ENCODE data around the gene SAMD8.
A peak's percentile ranks its signal among the peaks of the same experiment; 100 is the strongest.
"Not testable (repeated sequence)": the region's sequence is repeated elsewhere in the genome, so short reads cannot be mapped to it uniquely, and the experiment has no call there.

Gene SAMD8

DNA sequence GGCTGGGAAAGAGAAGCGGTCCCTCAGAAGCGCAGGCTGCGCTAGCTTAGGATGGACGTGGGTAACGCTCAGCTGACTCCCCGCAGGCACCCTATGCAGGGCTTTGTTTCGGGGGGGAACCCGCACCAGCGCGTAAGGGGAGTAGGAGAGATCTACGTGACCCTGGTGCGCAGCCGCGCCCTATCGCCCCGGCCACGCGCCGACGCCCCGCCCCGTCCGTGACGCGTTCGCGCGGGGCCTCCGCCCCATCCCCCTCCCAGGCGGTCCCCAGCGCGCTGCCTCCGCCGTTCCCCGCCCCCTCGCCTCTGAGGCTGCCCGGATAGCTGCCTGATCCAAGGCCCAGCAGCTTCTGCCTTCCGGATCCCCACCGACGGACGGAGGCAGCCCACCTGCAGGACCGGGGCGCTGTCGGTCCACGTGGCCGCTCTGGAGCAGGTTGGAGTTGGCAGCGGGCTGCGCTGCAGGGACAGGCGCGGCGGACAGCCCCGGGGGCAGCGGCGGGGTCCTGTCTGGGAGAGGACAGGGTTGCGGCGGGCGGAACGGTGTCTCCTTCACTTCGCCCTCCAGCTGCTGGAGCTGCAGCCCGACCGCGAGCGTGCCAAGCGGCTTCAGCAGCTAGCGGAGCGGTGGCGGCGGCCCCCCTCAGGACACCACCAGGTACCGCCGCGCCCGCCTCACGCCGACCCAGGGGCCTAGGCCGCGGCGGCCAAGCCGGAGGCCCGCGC is 99.0 kb downstream of the SAMD8 start, which contains the start of gene VDAC2:
Gene VDAC2 (plus strand): TSS at position 515 of the 725 bp plus-strand sequence. CDS start 363 bp downstream, outside the sequence.
- peak; percentile 88 for DNase-seq (ENCODE audit: insufficient read length, low spot score)
- FAIRE-seq: peak; percentile 97

DNA sequence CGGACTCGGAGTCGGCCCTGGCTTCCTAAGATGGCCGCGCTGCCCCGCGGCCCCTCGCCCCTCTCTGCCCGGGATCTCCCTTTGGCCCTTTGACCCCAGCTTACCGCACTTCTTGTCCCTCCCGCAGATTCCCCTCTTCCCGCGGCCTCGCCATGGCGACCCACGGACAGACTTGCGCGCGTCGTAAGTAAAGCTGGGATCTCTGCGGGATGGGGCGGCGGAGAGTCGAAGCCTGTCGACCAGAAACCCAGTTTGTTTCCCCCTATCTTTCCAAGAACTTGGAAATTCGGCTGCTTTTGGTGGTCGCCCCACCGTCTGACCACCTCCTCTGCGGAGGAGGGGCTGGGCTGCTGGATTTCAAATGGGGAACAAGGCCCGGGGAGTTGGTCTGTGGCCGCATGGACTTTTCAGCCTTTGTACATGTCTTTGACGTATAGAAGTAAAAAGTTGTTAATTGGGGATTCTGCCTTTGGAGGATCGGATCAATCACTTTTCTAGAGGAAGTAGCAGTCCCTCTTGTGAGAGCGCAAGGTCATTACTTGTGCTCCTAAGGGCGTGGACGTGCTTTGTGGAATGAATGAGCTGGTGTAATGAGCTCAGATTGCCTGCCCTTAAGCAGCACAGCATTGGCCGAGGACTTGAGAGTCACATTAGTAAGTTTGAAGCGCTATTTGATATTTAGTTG is 99.7 kb downstream of the SAMD8 start:
- no peak for FAIRE-seq
- DNase-seq (ENCODE audit: insufficient read length, low spot score): no peak

DNA sequence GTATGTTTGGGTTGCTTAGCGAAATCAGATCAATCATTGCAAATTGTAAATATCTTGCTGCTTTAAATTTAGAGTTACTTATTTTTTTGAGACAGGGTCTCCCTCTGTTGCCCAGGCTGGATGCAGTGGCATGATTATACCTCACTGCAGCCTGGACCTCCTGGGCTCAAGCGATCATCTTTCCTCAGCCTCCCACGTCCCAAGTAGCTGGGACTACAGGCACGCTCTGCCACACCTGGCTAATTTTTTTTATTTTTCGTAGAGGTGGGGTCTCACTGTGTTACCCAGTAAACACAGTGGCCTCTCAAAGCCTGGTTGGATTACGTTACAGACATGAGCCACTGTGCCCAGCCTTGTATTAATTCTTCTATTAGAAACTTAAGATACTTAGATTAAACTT is 100.9 kb downstream of the SAMD8 start:
- FAIRE-seq (no peak), DNase-seq (ENCODE audit: insufficient read length, low spot score) (no peak)

DNA sequence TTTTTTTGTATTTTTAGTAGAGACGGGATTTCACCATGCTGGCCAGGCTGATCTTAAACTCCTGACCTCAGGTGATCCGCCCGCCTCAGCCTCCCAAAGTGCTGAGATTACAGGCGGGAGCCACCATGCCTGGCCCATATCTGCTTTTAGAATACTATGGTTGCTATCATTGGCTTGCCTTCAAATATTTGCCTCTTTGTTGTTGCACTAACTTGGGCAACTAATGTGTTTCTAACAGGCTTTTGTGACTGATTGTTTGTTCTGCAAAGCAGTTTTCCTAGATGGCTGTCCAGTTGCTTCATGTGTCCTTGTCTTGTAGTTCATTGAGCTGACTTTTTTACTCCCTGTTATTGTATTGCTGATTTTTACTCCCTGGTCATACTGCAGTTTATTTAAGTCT is 108.8 kb downstream of the SAMD8 start:
- DNase-seq (ENCODE audit: insufficient read length, low spot score): no peak
- no peak for FAIRE-seq

DNA sequence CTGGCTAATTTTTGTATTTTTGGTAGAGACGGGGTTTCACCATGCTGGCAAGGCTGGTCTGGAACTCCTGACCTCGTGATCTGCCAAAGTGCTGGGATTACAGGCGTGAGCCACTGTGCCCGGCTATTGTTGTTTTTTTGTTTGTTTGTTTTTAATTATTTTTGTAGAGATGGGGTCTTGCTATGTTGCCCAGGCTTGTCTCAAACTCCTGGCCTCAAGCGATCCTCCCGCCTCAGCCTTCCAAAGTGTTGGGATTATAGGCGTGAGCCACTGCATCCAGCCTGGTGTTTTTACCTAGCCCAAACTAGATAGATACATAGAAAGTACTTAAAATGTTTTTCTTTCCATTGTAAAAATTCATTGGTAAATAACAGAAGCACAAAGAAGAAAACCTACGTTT is 110.0 kb downstream of the SAMD8 start:
- FAIRE-seq; DNase-seq (ENCODE audit: insufficient read length, low spot score): not testable (repeated sequence)

DNA sequence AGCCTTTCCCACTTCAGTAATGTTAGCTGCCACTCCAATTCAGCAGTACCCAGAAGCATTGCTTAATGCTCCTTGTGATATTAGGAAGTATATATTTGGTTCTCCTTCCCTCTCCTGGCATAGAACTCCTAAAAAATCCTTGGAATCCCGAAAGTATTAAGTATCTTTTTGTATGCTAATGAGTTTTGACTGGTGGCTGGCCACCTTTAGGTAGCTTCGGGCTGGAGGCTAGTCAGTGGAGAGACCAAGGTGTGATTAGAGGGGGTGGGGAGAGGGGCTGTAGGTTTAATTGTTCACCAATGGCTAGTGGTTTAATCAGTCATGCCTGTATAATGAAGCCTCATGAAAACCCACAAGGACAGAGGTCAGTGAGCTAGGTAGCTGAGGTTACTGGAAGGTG is 112.1 kb downstream of the SAMD8 start:
- no peak for DNase-seq (ENCODE audit: insufficient read length, low spot score)
- no peak for FAIRE-seq

DNA sequence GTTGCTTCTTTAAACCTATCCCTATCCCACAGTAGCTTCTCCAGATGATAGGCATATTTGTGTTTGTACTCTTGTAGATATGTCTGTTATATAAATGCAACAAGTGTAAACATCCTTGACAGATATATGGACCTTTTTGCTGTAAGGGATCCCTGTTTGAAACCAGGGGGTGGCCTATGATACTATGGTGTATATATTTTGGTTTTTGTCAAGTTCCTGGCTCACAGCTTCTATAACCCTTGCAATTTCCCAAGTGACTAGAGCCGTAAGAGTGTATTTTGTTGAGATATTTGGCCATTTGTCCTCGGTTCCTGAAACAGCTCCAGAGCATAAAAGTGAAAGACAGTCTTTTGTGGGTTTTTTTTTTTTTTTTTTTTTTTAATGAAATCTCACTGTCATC is 114.6 kb downstream of the SAMD8 start:
- no peak for FAIRE-seq

DNA sequence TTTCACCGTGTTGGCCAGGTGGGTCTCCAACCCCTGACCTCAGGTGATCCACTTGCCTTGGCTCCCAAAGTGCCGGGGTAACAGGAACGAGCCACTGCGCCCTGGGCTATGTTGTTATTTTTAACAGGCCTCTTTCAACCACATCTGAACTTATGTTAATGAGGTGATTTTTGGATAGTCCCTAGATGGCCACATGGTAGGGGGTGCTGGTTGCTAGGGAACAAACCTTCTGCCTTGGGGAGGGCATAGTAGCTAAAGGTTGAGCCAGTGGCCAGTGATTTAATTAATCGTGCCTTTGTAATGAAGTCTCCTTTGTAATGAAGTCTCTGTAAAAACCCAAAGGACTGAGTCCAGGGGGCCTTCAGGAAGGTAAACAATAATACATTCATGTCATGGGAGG is 115.2 kb downstream of the SAMD8 start:
- DNase-seq (ENCODE audit: insufficient read length, low spot score) (no peak), FAIRE-seq (no peak)

More for the DNA sequence above, 114.6 kb downstream of the SAMD8 start:
- no peak for DNase-seq (ENCODE audit: insufficient read length, low spot score)

DNA sequence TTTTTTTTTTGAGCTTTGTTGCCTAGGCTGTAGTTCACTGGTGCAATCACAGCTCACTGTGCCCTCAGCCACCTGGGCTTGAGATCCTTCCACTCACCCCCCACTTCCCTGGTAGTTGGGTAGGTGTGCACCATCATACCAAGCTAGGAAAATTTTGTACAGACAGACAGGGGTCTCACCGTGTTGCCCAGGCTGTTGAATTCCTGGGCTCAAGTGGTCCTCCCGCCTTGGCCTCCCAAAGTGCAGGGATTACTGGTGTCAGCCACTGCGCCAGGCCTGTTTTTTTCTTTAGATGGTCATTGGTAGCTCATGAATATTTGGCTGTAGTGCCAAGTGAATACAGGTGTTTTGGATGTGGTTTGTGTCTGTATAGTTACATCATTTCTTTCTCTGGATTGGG is 116.8 kb downstream of the SAMD8 start:
- FAIRE-seq: no peak
- DNase-seq (ENCODE audit: insufficient read length, low spot score): no peak

DNA sequence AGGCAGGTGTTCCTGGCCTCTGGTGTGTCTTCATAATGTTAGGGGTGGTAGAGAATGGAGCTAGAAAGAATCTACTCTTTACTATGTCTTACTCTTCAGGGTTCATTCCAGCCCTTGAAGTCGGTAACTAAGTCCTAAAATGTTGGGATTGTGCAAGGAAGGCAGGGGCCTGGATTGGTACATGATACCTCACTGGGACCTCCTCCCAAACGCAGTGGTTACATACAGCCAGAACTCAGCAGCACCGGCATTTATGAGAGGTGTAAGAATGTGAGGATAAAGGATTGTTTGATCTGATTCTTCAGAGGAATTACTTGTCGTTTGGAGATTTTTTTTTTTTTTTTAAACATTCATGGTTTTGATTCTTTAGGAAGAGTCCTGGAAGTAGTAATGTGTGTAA is 117.4 kb downstream of the SAMD8 start:
- no peak for FAIRE-seq

DNA sequence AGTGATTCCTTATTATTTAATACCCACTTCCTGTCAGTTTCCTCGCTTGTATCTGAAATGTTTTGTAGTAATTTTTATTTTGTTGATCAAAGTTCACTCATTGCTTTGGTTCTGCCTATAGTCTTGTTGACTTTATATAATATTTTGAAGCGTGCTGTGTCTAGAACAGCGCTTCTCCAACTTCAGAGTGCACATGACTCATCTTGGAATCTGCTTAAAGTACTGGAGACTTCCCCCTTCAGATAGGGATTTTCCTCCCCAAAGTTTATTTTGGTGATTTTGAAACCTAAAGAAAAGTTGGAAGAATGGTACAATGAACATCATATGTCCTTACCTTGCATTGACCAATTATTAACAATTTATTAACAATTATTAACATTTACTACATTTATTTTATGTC is 118.5 kb downstream of the SAMD8 start:
- DNase-seq (ENCODE audit: insufficient read length, low spot score) (no peak), FAIRE-seq (no peak)

More for the DNA sequence above, 117.4 kb downstream of the SAMD8 start:
- no peak for DNase-seq (ENCODE audit: insufficient read length, low spot score)

DNA sequence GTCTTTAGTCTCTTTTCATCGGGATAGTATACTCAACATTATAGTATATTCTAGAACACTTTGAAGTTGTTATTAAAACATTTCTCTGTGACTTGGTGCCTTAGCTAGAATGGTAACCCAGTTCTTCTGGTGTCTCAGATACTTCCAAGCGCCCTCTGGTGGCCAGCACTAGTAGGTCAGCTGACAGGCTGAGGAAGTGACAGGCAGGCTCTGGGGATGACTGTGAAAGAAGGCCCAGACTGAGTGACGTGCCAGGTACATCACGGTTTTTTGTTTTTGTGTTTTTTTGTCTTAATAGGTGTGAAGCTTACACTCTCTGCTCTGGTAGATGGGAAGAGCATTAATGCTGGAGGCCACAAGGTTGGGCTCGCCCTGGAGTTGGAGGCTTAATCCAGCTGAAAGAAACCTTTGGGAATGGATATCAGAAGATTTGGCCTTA is 119.2 kb downstream of the SAMD8 start:
- FAIRE-seq: no peak
- peak; percentile 82 for DNase-seq (ENCODE audit: insufficient read length, low spot score)
